K562 (cell line): ENCODE results near the gene CSNK1G1. TPM values are rescaled to one million over a fixed set of nuclear protein-coding genes. Genes with fewer than 3 reads are reported as not detected.

Source experiments
- ATAC-seq: fragments of 200-7000 bp; cut with Tn5 transposase; 3 replicates; pipeline ENCODE4 v1.9.1; 2020; ENCODE audit warnings: moderate library complexity
- BruUV-seq: library from RNA; stranded (reverse); fragments of 400-500 nt; replicated peaks from 2 replicates; lab custom pipeline; 2021; lab: Mats Ljungman, UMichigan
- CTCF ChIA-PET: fragments of 300-600 bp; formaldehyde crosslinking; extraction: SDS; loops from one replicate; lab custom pipeline; 2021; ENCODE audit warnings: low intra/inter-chr PET ratio; lab: Yijun Ruan, JAX
- POLR2A ChIA-PET: fragments of 300-600, 350-650 bp; sonication (Branson Sonifier 250); formaldehyde crosslinking; extraction: SDS; loops from one replicate; lab custom pipeline; 2021; ENCODE audit warnings: antibody characterized with exemption, inconsistent platforms; lab: Yijun Ruan, JAX
- DNase-seq, 4 experiments: peaks; one replicate each; pipeline versions ENCODE4 v3.0.0 to v3.0.0-alpha.2; 2011 to 2018; ENCODE audit warnings: low spot score in 3 of 4, mixed read lengths in 3 of 4; ENCODE audit errors: extremely low read depth in 1 of 4
- FAIRE-seq: peaks from 2 replicates; lab custom pipeline; 2011; peaks lifted over from hg19 to GRCh38; lab: Jason Lieb, UNC
- H2AFZ ChIP-seq: 2 replicates; pipeline ENCODE4 v1.6.0; 2011; ENCODE audit warnings: low read depth, low read length, control low read depth, inconsistent platforms
- H3K27ac ChIP-seq: fragments of 200-600 bp; 3 replicates; pipeline ENCODE4 v1.8.0; 2011; ENCODE audit warnings: low read depth, mild to moderate bottlenecking, control low read depth, inconsistent platforms, low read length, moderate library complexity, mixed read lengths; ENCODE audit errors: extremely low read depth
- H3K27me3 ChIP-seq, 2 experiments: fragments of 300-600 bp in 1 of 2; 2 replicates in 1 of 2; 3 replicates in 1 of 2; pipeline versions ENCODE4 v1.6.0 to v1.8.0; 2011; ENCODE audit warnings: inconsistent platforms in 2 of 2, low read length in 2 of 2, mild to moderate bottlenecking in 1 of 2, mixed read lengths in 1 of 2, moderate library complexity in 1 of 2; ENCODE audit not compliant: control insufficient read depth in 2 of 2, insufficient read depth in 2 of 2
- H3K36me3 ChIP-seq: fragments of 300-600 bp; 3 replicates; pipeline ENCODE4 v1.8.0; 2011; ENCODE audit warnings: mild to moderate bottlenecking, low read length, inconsistent platforms; ENCODE audit not compliant: control insufficient read depth, insufficient read depth
- H3K4me1 ChIP-seq, 2 experiments: fragments of 200-600 bp in 1 of 2; replicated peaks in 1 of 2; 2 replicates in 1 of 2; 3 replicates in 1 of 2; pipeline versions ENCODE4 v1.5.1 to v1.8.0; 2011; ENCODE audit warnings: inconsistent platforms in 2 of 2, low read length in 2 of 2, mild to moderate bottlenecking in 1 of 2, mixed read lengths in 1 of 2, moderate library complexity in 1 of 2; ENCODE audit not compliant: control insufficient read depth in 2 of 2, insufficient read depth in 2 of 2
- H3K4me2 ChIP-seq: 2 replicates; pipeline ENCODE4 v1.6.1; 2011; ENCODE audit warnings: low read length, control low read depth, inconsistent platforms, mixed read lengths; ENCODE audit not compliant: insufficient read depth
- H3K4me3 ChIP-seq: fragments of 200-600 bp; sonication (generic), shearing (Covaris generic); 2 replicates; pipeline ENCODE4 v1.5.1; 2016; ENCODE audit warnings: control low read depth, inconsistent platforms
- H3K79me2 ChIP-seq: fragments of 200-600 bp; 3 replicates; pipeline ENCODE4 v1.8.0; 2011; ENCODE audit warnings: low read length, inconsistent platforms; ENCODE audit not compliant: control insufficient read depth, insufficient read depth
- H3K9ac ChIP-seq, 2 experiments: 2 replicates each; pipeline versions ENCODE4 v1.6.0 to v1.6.1; 2011; ENCODE audit warnings: low read depth in 2 of 2, low read length in 2 of 2, control low read depth in 1 of 2, inconsistent platforms in 1 of 2, mild to moderate bottlenecking in 1 of 2, mixed read lengths in 1 of 2; ENCODE audit not compliant: insufficient read depth in 1 of 2
- H3K9me1 ChIP-seq: one replicate; pipeline ENCODE4 v1.6.0; 2011; ENCODE audit warnings: inconsistent platforms, mild to moderate bottlenecking, low read length, moderate library complexity; ENCODE audit not compliant: control insufficient read depth, insufficient read depth
- H3K9me3 ChIP-seq: replicated peaks from 2 replicates; pipeline ENCODE4 v1.5.1; 2011; ENCODE audit warnings: low read depth, low read length, inconsistent platforms; ENCODE audit not compliant: control insufficient read depth, insufficient read depth
- H4K20me1 ChIP-seq: replicated peaks from 2 replicates; pipeline ENCODE4 v1.6.1; 2011; ENCODE audit warnings: low read length, inconsistent platforms, mixed read lengths; ENCODE audit not compliant: control insufficient read depth, insufficient read depth
- MEF2A ChIP-seq: IDR thresholded peaks from 2 replicates; pipeline ENCODE4 v1.6.1; 2011; ENCODE audit warnings: low read depth, mild to moderate bottlenecking, low read length, moderate library complexity; ENCODE audit not compliant: control insufficient read depth
- NBN ChIP-seq: fragments of 450-650 bp; IDR thresholded peaks from 2 replicates; pipeline ENCODE4 v1.6.1; 2016; ENCODE audit warnings: low read depth, mild to moderate bottlenecking
- NUFIP1 ChIP-seq: fragments of 450-650 bp; IDR thresholded peaks from 2 replicates; pipeline ENCODE4 v1.6.1; 2018; ENCODE audit not compliant: partially characterized antibody
- TAL1 ChIP-seq: fragments of 450-650 bp; IDR thresholded peaks from 2 replicates; pipeline ENCODE4 v1.6.1; 2016; ENCODE audit warnings: mild to moderate bottlenecking
- WGBS: fragments of 100-300 bp; shearing (Covaris generic); methylation state at CpG from one replicate; pipeline ENCODE4 v1.1.6; 2016; ENCODE audit warnings: low coverage, mixed read lengths; ENCODE audit not compliant: insufficient coverage; ENCODE audit errors: missing lambda C conversion rate; 5-methylcytosine and 5-hydroxymethylcytosine counted together
- in situ Hi-C: fragments of 300-500 bp; cut with MboI; formaldehyde crosslinking; loops from 4 replicates; pipeline ENCODE4 v1.15.0; 2018; ENCODE audit warnings: inconsistent platforms, mixed read lengths
- intact Hi-C: fragments of 100-400 bp; cut with micrococcal nuclease; formaldehyde crosslinking; loops from 2 replicates; pipeline ENCODE4 v1.14.2; 2022
- polyA plus RNA-seq, 8 experiments: library from polyadenylated mRNA; depleted of rRNA in 4 of 8; stranded (reverse) in 5 of 8; unstranded in 3 of 8; fragments of >200 nt; fragmentation: Nextera tagmentation in 2 of 8; fragmentation: Illumina TruSeq in 1 of 8; extraction: Ambion mirVana in 2 of 8; extraction: Trizol in 1 of 8; gene quantifications; 2 replicates each; pipeline versions ENCODE4 v1.2.1 to v1.2.3, GENCODE V29; 2011 to 2014; ENCODE audit warnings: inconsistent platforms in 1 of 8, missing spikeins in 1 of 8
- total RNA-seq, 7 experiments: library from RNA; depleted of rRNA in 6 of 7; stranded (reverse); fragments of >200 nt in 6 of 7; fragmentation: Illumina TruSeq in 2 of 7; extraction: Trizol in 2 of 7; gene quantifications; 2 replicates each; pipeline versions ENCODE4 v1.2.1 to v1.2.3, GENCODE V29; 2011 to 2021; ENCODE audit warnings: low replicate concordance in 1 of 7
- TF ChIP-seq, protein P1 (sequence below): sonication (generic); formaldehyde crosslinking; IDR thresholded peaks from 2 replicates; pipeline ENCODE4 v1.8.1; 2023; ENCODE audit warnings: mild to moderate bottlenecking, missing genetic modification reagents

CSNK1G1 gene
- total and polyA plus RNA-seq, 9 of the 15 experiments (the other 6 are each of a cell fraction or from before 2014, with no cell fraction given) = 4.5 to 18.5 (median 9.5) TPM

DNA sequence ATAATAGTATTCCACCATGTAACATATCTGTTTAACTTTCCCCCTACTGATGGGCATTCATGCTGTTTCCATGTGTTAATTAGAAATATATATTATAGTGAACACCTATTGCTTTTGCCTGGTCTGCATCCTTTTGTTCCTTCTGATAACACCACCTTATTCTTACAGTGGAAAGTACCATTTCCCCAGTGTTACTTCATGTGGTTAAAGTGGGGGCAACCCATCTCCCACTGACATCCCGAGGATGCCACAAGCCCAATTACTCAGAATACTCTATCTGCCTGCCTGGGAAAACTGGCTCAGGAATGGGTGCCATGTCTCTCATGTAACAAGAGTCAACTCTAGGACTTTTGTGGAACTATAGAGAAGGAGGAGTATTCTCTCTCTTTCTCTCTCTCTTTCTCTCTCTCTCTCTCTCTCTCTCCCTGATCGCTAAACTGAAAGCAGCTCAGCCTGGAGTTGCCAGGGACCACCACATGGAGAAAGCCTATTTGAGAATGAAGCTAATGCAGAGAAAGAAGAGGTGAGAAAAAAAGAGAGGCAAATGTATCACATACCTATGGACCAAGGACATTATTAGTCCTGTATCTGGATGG is 126.7 kb downstream of the CSNK1G1 start:
- WGBS = 52% methylated on average over 2 of the region's 2 CpGs
- no peak overlapping the region for H2AFZ ChIP-seq
- ChIA-PET POLR2A (interaction anchor here (0.6 to 1.5 kb wide), 3 partner anchors 17 to 31 kb away, joined by 3 to 6 read pairs (median 3); no protein-coding TSS in a partner anchor), CTCF (no interaction called here)
- H3K4me1 ChIP-seq = peaks cover 0 to 32% of the 10 kb centered on the region in 2 experiments
- BruUV-seq = no TSS peak
- TF ChIP-seq NUFIP1 = no peak
- TF ChIP-seq, protein P1, sequence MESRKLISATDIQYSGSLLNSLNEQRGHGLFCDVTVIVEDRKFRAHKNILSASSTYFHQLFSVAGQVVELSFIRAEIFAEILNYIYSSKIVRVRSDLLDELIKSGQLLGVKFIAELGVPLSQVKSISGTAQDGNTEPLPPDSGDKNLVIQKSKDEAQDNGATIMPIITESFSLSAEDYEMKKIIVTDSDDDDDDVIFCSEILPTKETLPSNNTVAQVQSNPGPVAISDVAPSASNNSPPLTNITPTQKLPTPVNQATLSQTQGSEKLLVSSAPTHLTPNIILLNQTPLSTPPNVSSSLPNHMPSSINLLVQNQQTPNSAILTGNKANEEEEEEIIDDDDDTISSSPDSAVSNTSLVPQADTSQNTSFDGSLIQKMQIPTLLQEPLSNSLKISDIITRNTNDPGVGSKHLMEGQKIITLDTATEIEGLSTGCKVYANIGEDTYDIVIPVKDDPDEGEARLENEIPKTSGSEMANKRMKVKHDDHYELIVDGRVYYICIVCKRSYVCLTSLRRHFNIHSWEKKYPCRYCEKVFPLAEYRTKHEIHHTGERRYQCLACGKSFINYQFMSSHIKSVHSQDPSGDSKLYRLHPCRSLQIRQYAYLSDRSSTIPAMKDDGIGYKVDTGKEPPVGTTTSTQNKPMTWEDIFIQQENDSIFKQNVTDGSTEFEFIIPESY (CRISPR knock-in tag) = peak; percentile 50; the same call in 1 of the 2 replicates
- TF ChIP-seq NBN = no peak
- no peak for TF ChIP-seq TAL1
- no peak for TF ChIP-seq MEF2A
- no peaks in the 10 kb centered on the region for H4K20me1 ChIP-seq
- no peak overlapping the region for H3K4me3 ChIP-seq
- H3K79me2 ChIP-seq = peaks cover 11% of the 10 kb centered on the region
- DNase-seq (no peak), ATAC-seq (no peak), FAIRE-seq (no peak)
- intact Hi-C loops (no loop called here), in situ Hi-C loops (no loop called here)
- no peaks in the 10 kb centered on the region for H3K27me3 ChIP-seq
- no peak overlapping the region for H3K27ac ChIP-seq
- no peaks in the 10 kb centered on the region for H3K9me1 ChIP-seq
- no peak overlapping the region for H3K9ac ChIP-seq
- no peaks in the 10 kb centered on the region for H3K9me3 ChIP-seq
- H3K4me2 ChIP-seq = no peak overlapping the region
- no peaks in the 10 kb centered on the region for H3K36me3 ChIP-seq
